ENCODE results near the gene ABHD4. TPM values are rescaled to one million over a fixed set of nuclear protein-coding genes. Genes with fewer than 3 reads are reported as not detected.

The ABHD4 gene
- total and polyA plus RNA-seq, 2 of the 4 experiments (the other 2 are of a cell fraction), result 5.0 to 22.0 TPM

- TF ChIP-seq FOS (IDR thresholded peaks at IDR 0.05; ENCODE audit: low read depth, low read length) (no peak), RFX5 (IDR thresholded peaks at IDR 0.05; ENCODE audit: low read depth, low read length) (no peak), CEBPB (IDR thresholded peaks at IDR 0.05; ENCODE audit: low read depth, low read length) (no peak), CTCF (conservative IDR thresholded peaks at IDR 0.05; ENCODE audit: low read depth, low read length) (no peak), POLR2A (IDR thresholded peaks at IDR 0.05; ENCODE audit: low read depth, low read length) (no peak), RCOR1 (IDR thresholded peaks at IDR 0.05; ENCODE audit: insufficient replicate concordance, low read length) (no peak)
- Histone ChIP-seq H3K4me1 (ENCODE audit: control insufficient read depth, insufficient read depth, low read length) (no peaks in the 10 kb centered on the region), H2BK120ac (ENCODE audit: low read depth, low read length) (no peak overlapping the region), H2AFZ (replicated peaks; ENCODE audit: low read length, poor library complexity) (no peak overlapping the region), H3K18ac (ENCODE audit: low read depth, low read length) (no peak overlapping the region), H3K9me3 (ENCODE audit: control insufficient read depth, insufficient read depth, low read length) (no peaks in the 10 kb centered on the region), H3K4me3 (ENCODE audit: insufficient read depth, low read depth, low read length) (no peak overlapping the region), H4K8ac (ENCODE audit: low read depth in 2 of 2, low read length in 2 of 2) (no peak overlapping the region), H3K4me2 (ENCODE audit: low read depth, low read length) (no peak overlapping the region), H3K27me3 (ENCODE audit: control insufficient read depth, insufficient read depth, low read length) (no peaks in the 10 kb centered on the region), H4K5ac (ENCODE audit: low read depth, low read length) (no peak overlapping the region), H3K56ac (ENCODE audit: extremely low read depth, insufficient read depth, low read length) (no peak overlapping the region), H3K9me1 (ENCODE audit: insufficient read depth, low read length) (no peaks in the 10 kb centered on the region), H3K14ac (replicated peaks; ENCODE audit: low read depth, low read length) (no peak overlapping the region), H3K9ac (ENCODE audit: low read depth, low read length) (no peak overlapping the region), H3K23ac (ENCODE audit: low read depth, low read length) (no peak overlapping the region), H3K36me3 (ENCODE audit: control insufficient read depth, insufficient read depth, low read length) (no peaks in the 10 kb centered on the region), H2BK20ac (ENCODE audit: low read depth, low read length) (no peak overlapping the region), H3K79me1 (ENCODE audit: low read depth in 1 of 2, low read length in 2 of 2) (no peaks in the 10 kb centered on the region), H2AK9ac (replicated peaks; ENCODE audit: low read depth, low read length, poor library complexity) (peak overlapping the region; percentile 45), H4K91ac (ENCODE audit: insufficient read depth, low read depth, low read length) (no peak overlapping the region), H2BK15ac (ENCODE audit: low read depth, low read length) (no peak overlapping the region), H2BK5ac (ENCODE audit: low read depth, low read length, poor library complexity, severe bottlenecking) (no peak overlapping the region), H3K27ac (ENCODE audit: insufficient read depth, low read length) (no peak overlapping the region), H3K4ac (ENCODE audit: low read depth, low read length) (no peak overlapping the region), H4K20me1 (ENCODE audit: insufficient read depth, low read length) (no peaks in the 10 kb centered on the region), H2AK5ac (ENCODE audit: low read depth, low read length) (no peak overlapping the region)
- BruUV-seq (replicated peaks), result no TSS peak
- ATAC-seq (ENCODE audit: low read depth), result peak; percentile 10; the same call in 1 of the 2 replicates
- dilution Hi-C loops (cut with HindIII; ENCODE audit: low sequenced_read_pairs, unreplicated experiment), result no loop called here
- peak; percentile 35 for DNase-seq
- CTCF ChIA-PET, result interaction anchor here (0.5 to 2.8 kb wide), 5 partner anchors 9 to 273 kb away, joined by 3 to 10 read pairs (median 3); no protein-coding TSS in a partner anchor
- POLR2A ChIA-PET (ENCODE audit: unreplicated experiment), result no interaction called here
- intact Hi-C loops (cut with micrococcal nuclease), result loop anchor here (5.0 kb wide), 1 partner anchor 180 kb away; the partner anchor contains the start of gene MMP14
- 0% methylated on average over 1 of the region's 8 CpGs; no CpG with 5 or more reads in 1 of the 2 experiments for WGBS, 2 experiments (ENCODE audit: extremely low coverage in 2 of 2, insufficient read length in 1 of 2)
- in situ Hi-C loops (cut with MboI; ENCODE audit: low sequenced_read_pairs), result loop anchor here (10.0 kb wide), 1 partner anchor 262 kb away; no protein-coding TSS in a partner anchor
These were observed 59.0 kb downstream of the ABHD4 start for GRCh38 chr14:22656945-22657731.
